Epithelial cell of esophagus (primary cell): Measurements from ENCODE around the gene ARID5B.

ENCODE experiments used
- DNase-seq: peaks from one replicate; pipeline ENCODE4 v3.0.0; 2010; ENCODE audit warnings: low read depth
- H3K4me3 ChIP-seq: 2 replicates; pipeline ENCODE4 v1.5.1; 2011; ENCODE audit warnings: mild to moderate bottlenecking, low read length, control low read depth
- CTCF ChIP-seq: IDR thresholded peaks from 2 replicates; pipeline ENCODE4 v1.5.1; 2011; ENCODE audit warnings: low read depth, mild to moderate bottlenecking, low read length, control low read depth, inconsistent platforms; ENCODE audit not compliant: insufficient read depth; ENCODE audit errors: missing control alignments

The ARID5B gene

GRCh38 chr10:61936770-61937169 lies 35.3 kb downstream of the ARID5B start:
- no peak for DNase-seq
- TF ChIP-seq CTCF = no peak
- H3K4me3 ChIP-seq = no peak overlapping the region

DNA sequence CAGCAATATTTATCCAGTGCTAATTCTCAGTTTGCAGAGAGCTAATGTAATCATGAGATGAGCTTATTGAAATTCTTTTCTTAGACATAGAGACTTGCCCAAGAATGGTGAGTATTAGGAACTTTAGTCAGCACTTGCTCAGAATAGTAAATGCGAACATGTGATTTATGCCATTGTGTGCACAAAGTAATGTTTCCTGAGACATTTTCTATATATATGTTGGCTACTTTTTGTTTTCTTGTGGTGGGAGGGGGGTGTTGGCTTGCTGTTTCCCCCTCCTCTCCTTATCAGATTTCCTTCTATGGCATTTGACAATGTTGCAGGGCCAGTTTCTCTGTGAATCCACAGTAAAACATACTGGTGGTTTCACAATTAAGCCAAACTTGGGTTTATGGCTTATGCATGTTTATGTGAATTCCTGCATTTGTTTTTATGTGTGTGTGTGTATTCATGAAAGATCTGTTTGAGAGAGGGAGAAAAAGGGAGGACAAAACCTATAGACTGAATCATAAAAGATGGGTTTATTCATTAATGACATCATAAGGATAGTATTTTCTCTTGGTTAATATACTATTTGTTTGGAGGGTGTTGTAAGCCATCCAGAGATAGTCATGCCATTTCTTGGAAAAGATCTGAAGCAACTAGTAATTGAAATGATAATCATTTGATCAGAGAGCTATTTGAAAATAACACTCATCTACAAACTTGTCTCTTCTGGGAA lies 36.3 kb downstream of the ARID5B start:
- peak; percentile 79 for DNase-seq
- no peak for TF ChIP-seq CTCF
- no peak overlapping the region for H3K4me3 ChIP-seq

- no peak for TF ChIP-seq CTCF
- no peak for DNase-seq
- H3K4me3 ChIP-seq = no peak overlapping the region
Measured at GRCh38 chr10:61939902-61940301, 38.4 kb downstream of the ARID5B start.

GRCh38 chr10:61941202-61941681 lies 39.7 kb downstream of the ARID5B start:
- H3K4me3 ChIP-seq = no peak overlapping the region
- no peak for DNase-seq
- no peak for TF ChIP-seq CTCF

GRCh38 chr10:61942604-61943461 lies 41.3 kb downstream of the ARID5B start:
- TF ChIP-seq CTCF = no peak
- no peak overlapping the region for H3K4me3 ChIP-seq
- peak; percentile 43 for DNase-seq

DNA sequence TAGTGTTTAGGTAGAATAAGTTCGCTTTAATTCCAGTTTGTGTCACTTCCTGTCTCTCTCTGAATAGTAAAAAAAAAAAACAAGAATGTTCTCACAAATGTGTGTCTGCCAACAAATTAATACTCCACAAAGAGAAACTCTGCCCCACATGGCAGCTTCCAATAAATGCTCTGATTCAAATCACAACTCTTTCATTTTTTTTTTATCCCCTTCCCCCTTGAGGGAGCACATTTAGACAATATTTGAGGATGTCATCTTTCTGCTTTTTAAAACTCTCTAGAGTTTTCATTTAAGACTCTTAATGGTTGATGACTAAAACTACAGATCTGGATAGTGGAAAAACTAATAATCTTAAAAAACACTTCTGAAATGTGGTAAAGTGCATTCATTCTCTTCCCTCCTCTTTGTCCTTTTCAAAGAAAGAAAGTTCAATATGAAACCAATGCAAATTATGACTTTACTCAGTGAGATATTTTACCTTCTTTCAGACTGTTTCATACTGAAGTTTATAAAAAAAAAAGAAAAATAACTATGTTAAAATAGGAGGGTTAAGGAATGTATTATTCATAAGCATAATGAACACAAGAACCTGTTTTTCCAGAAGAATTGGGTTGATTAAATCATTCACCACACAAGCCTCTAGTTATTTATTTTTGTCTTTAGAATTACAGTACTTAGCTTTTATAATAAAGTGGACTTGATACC lies 42.3 kb downstream of the ARID5B start:
- DNase-seq = peak; percentile 83
- no peak overlapping the region for H3K4me3 ChIP-seq
- TF ChIP-seq CTCF = peak; percentile 18
